ENCODE data around the gene MSANTD2.

DNA sequence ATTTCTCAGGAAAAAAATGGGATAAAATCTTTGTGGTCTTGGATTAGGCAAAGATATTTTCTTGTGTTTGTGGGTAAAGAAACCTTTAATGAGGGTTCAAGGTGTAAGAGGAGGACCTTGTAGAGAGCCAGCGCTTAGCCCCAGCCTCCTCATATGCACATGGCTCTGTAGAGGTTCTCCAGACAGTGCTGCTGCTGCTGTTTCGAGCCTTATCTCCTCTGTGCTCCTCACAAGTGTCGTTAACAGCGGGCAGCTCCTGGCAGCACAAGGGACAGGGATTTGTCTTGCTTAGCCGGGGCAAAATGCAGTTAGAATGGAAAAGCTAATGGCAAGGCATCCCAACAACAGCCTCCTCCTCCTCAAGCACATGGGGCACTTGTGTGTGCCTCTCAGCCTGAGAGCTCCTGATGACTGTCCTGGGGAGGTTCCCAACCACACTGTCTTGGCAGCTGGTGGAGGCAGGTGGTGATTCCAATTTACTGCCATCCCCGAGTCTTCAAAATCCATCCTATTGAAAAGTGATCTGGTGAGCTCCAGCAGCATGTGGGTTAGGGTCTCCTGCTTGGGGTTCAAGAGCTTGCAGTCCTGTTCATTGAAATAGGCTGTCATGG lies 7.6 kb upstream of the MSANTD2 start:
- TF ChIP-seq, protein P1, sequence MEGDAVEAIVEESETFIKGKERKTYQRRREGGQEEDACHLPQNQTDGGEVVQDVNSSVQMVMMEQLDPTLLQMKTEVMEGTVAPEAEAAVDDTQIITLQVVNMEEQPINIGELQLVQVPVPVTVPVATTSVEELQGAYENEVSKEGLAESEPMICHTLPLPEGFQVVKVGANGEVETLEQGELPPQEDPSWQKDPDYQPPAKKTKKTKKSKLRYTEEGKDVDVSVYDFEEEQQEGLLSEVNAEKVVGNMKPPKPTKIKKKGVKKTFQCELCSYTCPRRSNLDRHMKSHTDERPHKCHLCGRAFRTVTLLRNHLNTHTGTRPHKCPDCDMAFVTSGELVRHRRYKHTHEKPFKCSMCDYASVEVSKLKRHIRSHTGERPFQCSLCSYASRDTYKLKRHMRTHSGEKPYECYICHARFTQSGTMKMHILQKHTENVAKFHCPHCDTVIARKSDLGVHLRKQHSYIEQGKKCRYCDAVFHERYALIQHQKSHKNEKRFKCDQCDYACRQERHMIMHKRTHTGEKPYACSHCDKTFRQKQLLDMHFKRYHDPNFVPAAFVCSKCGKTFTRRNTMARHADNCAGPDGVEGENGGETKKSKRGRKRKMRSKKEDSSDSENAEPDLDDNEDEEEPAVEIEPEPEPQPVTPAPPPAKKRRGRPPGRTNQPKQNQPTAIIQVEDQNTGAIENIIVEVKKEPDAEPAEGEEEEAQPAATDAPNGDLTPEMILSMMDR (IDR thresholded peaks at IDR 0.05; ENCODE audit: insufficient read depth, low read depth, low read length), result no peak
- TF ChIP-seq EZH2 (IDR thresholded peaks at IDR 0.05; ENCODE audit: insufficient read depth, low read length), result no peak
